ENCODE measurements around the gene NLGN1.

- TF ChIP-seq CTCF (IDR thresholded peaks at IDR 0.05): no peak
- no peak for TF ChIP-seq POLR2A (IDR thresholded peaks at IDR 0.05)
Observed at GRCh38 chr3:173644086-173645082, 246.8 kb downstream of the NLGN1 start.
